Stimulated activated CD8-positive, alpha-beta memory T cell treated with anti-CD3 and anti-CD28 coated beads, Interleukin-12 subunit alpha, Interleukin-12 subunit beta, amount 100 ng/mL, for 1 hour (primary cell): ENCODE data around the gene ROR1.
A peak's percentile ranks its signal among the peaks of the same experiment; 100 is the strongest.

Experiments
- DNase-seq: peaks from one replicate; pipeline ENCODE4 v3.0.0-alpha.2; 2020; ENCODE audit warnings: low read depth

The ROR1 gene

GRCh38 chr1:64107632-64108031 is 333.8 kb downstream of the ROR1 start:
- no peak for DNase-seq

GRCh38 chr1:64110924-64111777 is 337.3 kb downstream of the ROR1 start:
- DNase-seq, result no peak

DNA sequence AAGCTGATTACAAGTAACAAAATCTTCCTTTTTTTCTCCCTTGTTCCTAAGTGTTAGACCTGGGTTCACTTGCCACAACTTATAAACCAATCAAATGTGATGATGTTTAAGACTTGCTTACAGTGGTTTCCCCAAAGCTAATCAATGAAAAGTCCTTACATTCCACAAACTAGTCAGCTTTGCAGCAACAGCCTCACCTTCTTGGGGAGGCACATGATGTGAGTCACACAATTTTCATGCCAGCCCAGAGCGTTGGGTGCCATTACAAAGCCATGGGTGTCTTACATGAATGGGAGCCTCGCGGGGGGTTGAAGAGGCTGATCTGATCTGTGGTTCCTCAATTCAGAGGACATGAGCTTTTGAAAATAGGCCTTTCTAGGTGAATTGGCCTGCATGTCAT is 338.0 kb downstream of the ROR1 start:
- no peak for DNase-seq

DNA sequence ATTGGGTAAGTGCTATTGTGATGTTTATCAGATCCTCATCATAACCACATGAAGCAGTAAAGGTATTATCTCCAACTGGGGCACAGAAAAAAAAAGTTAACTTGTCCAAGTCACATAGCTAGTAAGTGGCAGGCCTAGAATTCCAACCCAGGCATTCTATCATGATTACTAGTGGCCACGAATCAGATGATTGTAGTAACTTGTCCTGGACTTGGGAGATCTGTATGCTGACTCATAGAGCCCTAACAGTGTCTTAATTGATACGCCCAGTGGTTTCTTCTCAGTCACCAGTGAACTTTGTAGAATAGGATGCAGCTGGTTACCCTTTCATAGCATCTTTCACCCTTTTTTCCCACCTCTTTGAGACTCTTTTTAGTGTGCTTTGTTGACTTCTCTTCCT is 338.5 kb downstream of the ROR1 start:
- no peak for DNase-seq

GRCh38 chr1:64114012-64114525 is 340.3 kb downstream of the ROR1 start:
- no peak for DNase-seq

DNA sequence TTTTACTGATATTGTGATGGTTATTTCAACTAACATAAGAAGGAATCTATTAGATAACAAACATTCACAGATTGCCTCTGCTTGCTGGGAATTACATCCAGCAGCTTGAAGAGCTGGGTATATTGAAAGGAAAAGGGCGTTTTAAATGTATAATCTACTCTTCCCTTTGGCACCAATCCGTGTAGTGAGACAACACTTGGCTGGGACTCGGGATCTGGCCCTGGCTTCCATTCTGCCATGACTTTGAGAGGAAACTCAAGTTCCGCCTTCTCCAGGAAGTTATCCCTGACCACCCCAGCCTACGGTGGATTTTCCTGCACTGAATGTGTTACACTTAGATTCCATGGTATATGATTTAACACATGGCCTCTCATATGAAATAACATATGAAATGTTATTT is 342.7 kb downstream of the ROR1 start:
- no peak for DNase-seq

- DNase-seq, result no peak
Observed at GRCh38 chr1:64117492-64117891, 343.7 kb downstream of the ROR1 start.

- no peak for DNase-seq
Observed at GRCh38 chr1:64121766-64122385, 348.1 kb downstream of the ROR1 start.

DNA sequence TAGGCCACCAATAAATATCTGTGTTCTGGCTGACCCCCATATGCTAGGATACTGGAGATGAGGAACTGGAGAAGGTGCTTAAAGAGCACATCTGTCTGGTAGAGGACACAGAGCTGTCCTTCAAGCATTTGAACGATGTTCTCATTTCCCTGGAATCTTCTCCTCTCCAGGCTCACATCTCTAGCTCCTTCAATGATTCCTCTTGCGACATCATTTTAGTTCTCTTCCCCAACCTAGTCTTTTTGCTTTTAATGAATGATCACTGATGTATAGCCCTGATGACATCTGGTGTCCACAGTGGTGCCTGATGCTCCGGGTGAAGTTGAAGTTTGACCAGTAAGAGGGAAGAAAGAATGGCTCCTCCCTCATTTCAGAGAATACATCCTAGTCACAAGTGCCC is 348.8 kb downstream of the ROR1 start:
- no peak for DNase-seq

- DNase-seq, result no peak
Observed at GRCh38 chr1:64124704-64125440, 351.1 kb downstream of the ROR1 start.

GRCh38 chr1:64126581-64126980 is 352.8 kb downstream of the ROR1 start:
- no peak for DNase-seq

GRCh38 chr1:64127297-64127696 is 353.5 kb downstream of the ROR1 start:
- no peak for DNase-seq

- no peak for DNase-seq
Observed at GRCh38 chr1:64129701-64130100, 355.9 kb downstream of the ROR1 start.

DNA sequence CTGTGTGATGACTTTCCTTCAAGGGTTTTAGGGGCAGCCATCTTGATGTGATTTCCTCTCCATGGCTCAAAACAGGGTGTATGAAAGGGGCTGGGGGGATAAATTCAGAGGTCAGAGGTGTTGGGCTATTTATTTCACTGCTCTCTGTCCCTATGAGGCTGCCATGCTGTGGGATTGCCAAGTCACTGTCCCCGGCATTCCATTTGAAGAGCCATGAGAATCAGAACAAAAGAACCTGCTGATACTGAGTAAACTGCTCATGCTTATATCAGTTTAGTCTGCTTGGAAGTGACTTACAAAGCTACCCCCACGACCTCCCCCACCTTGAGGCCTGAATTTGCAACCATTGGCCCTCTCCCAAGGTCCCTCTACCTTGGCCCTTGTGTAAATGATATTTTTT is 357.3 kb downstream of the ROR1 start:
- DNase-seq, result no peak

GRCh38 chr1:64133036-64133435 is 359.2 kb downstream of the ROR1 start:
- DNase-seq, result no peak

- DNase-seq, result no peak
Observed at GRCh38 chr1:64135462-64136223, 361.8 kb downstream of the ROR1 start.

DNA sequence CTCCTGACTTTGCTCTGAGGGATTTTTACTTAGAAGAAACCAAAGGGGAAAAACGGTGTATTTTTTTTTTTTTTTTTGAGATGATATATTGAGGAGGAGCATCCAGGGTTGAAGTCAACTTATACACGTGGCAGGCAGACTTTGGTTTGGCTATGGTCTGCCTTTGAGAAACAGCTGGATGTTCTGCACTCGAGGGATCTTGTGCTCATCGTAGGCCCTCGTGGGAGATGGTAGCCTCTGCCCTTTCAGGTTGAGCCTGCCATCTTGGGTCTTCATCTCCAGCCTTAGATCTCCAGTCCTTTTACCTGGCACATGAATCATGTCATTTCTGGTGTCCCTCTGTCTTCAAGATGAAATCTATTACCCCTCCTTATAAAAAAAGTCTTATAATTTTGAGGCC is 362.5 kb downstream of the ROR1 start:
- no peak for DNase-seq

DNA sequence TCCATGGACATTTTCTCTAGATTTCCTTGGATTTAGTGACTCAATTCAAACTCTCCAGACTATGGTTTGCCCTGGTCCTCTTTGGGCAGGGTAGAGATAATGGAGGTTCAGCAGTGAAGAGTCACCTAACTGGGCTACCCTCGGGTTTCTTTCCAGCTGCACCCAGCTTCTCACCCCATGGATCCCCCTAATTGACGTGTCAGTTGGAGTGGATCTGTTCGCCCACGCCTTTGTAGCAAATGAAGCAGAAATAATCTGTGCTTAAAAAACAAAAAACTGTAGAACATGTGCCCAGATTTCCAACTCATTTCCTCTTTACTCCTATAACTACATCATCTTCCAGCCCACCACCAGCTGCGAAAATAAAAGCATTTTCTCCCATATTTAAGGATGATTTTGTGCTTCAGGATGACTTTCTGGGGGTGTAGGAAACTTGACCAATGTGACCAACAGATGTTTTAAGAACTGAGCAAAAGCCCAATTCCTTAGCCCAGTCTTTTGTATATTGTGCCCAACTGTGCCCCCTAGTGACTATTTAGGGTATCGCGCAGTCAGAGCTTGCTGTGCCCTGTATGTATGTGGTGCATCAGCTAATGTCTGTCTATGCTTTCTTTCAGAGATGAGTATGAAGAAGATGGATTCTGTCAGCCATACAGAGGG is 363.1 kb downstream of the ROR1 start:
- DNase-seq, result peak; percentile 35

DNA sequence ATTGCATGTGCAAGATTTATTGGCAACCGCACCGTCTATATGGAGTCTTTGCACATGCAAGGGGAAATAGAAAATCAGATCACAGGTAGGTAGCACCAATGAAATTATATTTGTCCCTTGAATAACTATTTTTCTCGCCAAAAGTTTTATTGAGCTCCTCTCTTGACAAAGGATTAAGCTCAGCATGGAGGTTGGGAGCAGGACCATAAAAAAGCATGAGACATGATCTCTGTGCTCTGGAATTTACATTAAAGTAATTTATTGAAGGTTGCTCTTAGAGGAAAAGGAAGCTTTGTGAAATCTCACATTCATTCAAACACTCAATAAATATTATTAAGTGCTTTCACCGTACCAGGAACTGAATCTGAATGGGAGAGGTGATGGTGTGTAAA is 363.6 kb downstream of the ROR1 start:
- no peak for DNase-seq

DNA sequence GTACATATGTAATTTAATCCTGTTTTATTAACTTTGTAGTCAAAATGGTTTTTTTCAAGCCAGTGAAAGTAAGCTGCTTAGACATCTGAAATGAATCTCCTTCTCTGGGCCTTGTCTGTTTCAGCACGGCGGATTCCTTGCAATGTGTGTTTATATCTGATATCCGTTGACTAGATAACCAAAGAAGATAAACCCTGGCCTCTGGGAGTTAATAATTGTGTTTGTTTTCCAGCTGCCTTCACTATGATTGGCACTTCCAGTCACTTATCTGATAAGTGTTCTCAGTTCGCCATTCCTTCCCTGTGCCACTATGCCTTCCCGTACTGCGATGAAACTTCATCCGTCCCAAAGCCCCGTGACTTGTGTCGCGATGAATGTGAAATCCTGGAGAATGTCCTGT is 366.1 kb downstream of the ROR1 start:
- no peak for DNase-seq

GRCh38 chr1:64140596-64140995 is 366.8 kb downstream of the ROR1 start:
- no peak for DNase-seq
